ENCODE results near the gene KIF1B. TPM values are rescaled to one million over a fixed set of nuclear protein-coding genes. Genes with fewer than 3 reads are reported as not detected.

Gene KIF1B
- total RNA-seq, 6 donors from 2014 or later, result 29.4 to 67.1 (median 42.0) TPM

- WGBS, 2 donors, result 84 to 90% methylated on average over 5 of the region's 5 CpGs
- DNase-seq (no peak), ATAC-seq (ENCODE audit: low FRiP score in 2 of 2) (no peak)
- H3K4me1 ChIP-seq, result peaks cover 0 to 17% (median 7%) of the 10 kb centered on the region in 4 donors
- H3K4me3 ChIP-seq, result no peak overlapping the region
- H3K36me3 ChIP-seq, result peaks cover 0 to 47% (median 12%) of the 10 kb centered on the region in 4 donors
- no peak overlapping the region for H3K27ac ChIP-seq
- no peaks in the 10 kb centered on the region for H3K27me3 ChIP-seq
- TF ChIP-seq POLR2AphosphoS5 (IDR thresholded peaks at IDR 0.05), result no peak
- no peak for TF ChIP-seq POLR2A (IDR thresholded peaks at IDR 0.05)
- TF ChIP-seq CTCF (IDR thresholded peaks at IDR 0.05), result no peak
- TF ChIP-seq EP300 (IDR thresholded peaks at IDR 0.05), result no peak
- H3K9me3 ChIP-seq, result no peaks in the 10 kb centered on the region
Measured at GRCh38 chr1:10267921-10268320, 57.6 kb downstream of the KIF1B start.

- 85 to 88% methylated on average over 2 of the region's 2 CpGs for WGBS, 2 donors
- Histone ChIP-seq H3K4me3 (no peak overlapping the region), H3K9me3 (no peaks in the 10 kb centered on the region), H3K4me1 (no peaks in the 10 kb centered on the region), H3K27me3 (no peaks in the 10 kb centered on the region), H3K36me3 (peaks cover 0 to 33% (median 11%) of the 10 kb centered on the region in 4 donors), H3K27ac (no peak overlapping the region)
- ATAC-seq (ENCODE audit: low FRiP score in 2 of 2) (no peak), DNase-seq (no peak)
- no peak for TF ChIP-seq POLR2A (IDR thresholded peaks at IDR 0.05)
Measured at GRCh38 chr1:10271090-10271489, 60.7 kb downstream of the KIF1B start.

DNA sequence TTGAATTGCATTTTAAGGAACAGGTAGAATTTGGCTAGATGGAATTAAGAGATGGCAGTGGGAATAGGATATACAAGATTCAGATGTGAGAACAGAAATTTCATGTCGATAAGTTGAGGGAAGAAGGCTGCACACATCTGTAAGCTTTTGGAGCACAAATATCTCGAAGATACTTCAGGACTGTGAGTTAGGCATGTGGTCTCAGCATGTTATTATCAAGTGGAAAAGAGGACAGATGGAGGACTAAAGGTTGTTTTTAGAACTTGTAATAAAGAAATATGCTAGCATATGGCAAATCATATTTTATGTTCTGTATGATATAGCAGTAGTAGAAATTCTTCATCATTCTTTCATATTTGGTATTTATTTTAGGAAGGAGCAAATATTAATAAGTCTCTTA, 61.5 kb downstream of the KIF1B start:
- no peak overlapping the region for H3K27ac ChIP-seq
- no peak overlapping the region for H3K4me3 ChIP-seq
- peaks cover 0 to 40% (median 15%) of the 10 kb centered on the region in 4 donors for H3K36me3 ChIP-seq
- H3K4me1 ChIP-seq, result no peaks in the 10 kb centered on the region
- no peaks in the 10 kb centered on the region for H3K9me3 ChIP-seq
- no peak for ATAC-seq (ENCODE audit: low FRiP score in 2 of 2)
- no peak for DNase-seq
- TF ChIP-seq POLR2A (IDR thresholded peaks at IDR 0.05) (no peak), CTCF (IDR thresholded peaks at IDR 0.05) (no peak), POLR2AphosphoS5 (IDR thresholded peaks at IDR 0.05) (no peak), EP300 (IDR thresholded peaks at IDR 0.05) (no peak)
- H3K27me3 ChIP-seq, result no peaks in the 10 kb centered on the region
- WGBS, 2 donors, result 71 to 81% methylated on average over 2 of the region's 2 CpGs

- WGBS, 2 donors, result 77 to 89% methylated on average over 1 of the region's 1 CpG
- ATAC-seq (ENCODE audit: low FRiP score in 2 of 2) (no peak), DNase-seq (no peak)
Measured at GRCh38 chr1:10272274-10272673, 61.9 kb downstream of the KIF1B start.

GRCh38 chr1:10278880-10279279, 68.5 kb downstream of the KIF1B start:
- no peak overlapping the region for H3K4me3 ChIP-seq
- peaks cover 13 to 75% (median 38%) of the 10 kb centered on the region in 4 donors for H3K36me3 ChIP-seq
- WGBS, 2 donors, result 95 to 96% methylated on average over 5 of the region's 5 CpGs
- H3K9me3 ChIP-seq, result no peaks in the 10 kb centered on the region
- TF ChIP-seq POLR2A (IDR thresholded peaks at IDR 0.05) (no peak), POLR2AphosphoS5 (IDR thresholded peaks at IDR 0.05) (no peak), EP300 (IDR thresholded peaks at IDR 0.05) (no peak), CTCF (IDR thresholded peaks at IDR 0.05) (no peak)
- peaks cover 0 to 4% (median 0%) of the 10 kb centered on the region in 4 donors for H3K4me1 ChIP-seq
- ATAC-seq (ENCODE audit: low FRiP score in 2 of 2) (no peak), DNase-seq (no peak)
- no peak overlapping the region for H3K27ac ChIP-seq
- no peaks in the 10 kb centered on the region for H3K27me3 ChIP-seq

More at GRCh38 chr1:10272274-10272673, 61.9 kb downstream of the KIF1B start:
- no peaks in the 10 kb centered on the region for H3K4me1 ChIP-seq
- H3K27me3 ChIP-seq, result no peaks in the 10 kb centered on the region
- no peak for TF ChIP-seq POLR2AphosphoS5 (IDR thresholded peaks at IDR 0.05)
- no peak for TF ChIP-seq CTCF (IDR thresholded peaks at IDR 0.05)
- TF ChIP-seq POLR2A (IDR thresholded peaks at IDR 0.05), result no peak
- TF ChIP-seq EP300 (IDR thresholded peaks at IDR 0.05), result no peak
- H3K9me3 ChIP-seq, result no peaks in the 10 kb centered on the region
- peaks cover under 1 to 40% (median 16%) of the 10 kb centered on the region in 4 donors for H3K36me3 ChIP-seq
- H3K27ac ChIP-seq, result no peak overlapping the region
- H3K4me3 ChIP-seq, result no peak overlapping the region

Measured in upper lobe of left lung (tissue), 6 donors.